Uterus (tissue), 2 donors: ENCODE measurements around the gene C16orf89.
"Not testable (repeated sequence)": the region's sequence is repeated elsewhere in the genome, so short reads cannot be mapped to it uniquely, and the experiment has no call there.

ENCODE experiments used
- POLR2A ChIP-seq, 2 donors: fragments of 450-650 bp; IDR thresholded peaks; one replicate each; pipeline ENCODE4 v1.6.1; 2016; ENCODE audit warnings: antibody characterized with exemption in 2 of 2, mild to moderate bottlenecking in 1 of 2, moderate library complexity in 1 of 2
- TF ChIP-seq, protein P1 (sequence below), 4 experiments: fragments of 200-600 bp in 2 of 4; fragments of 450-650 bp in 2 of 4; sonication (generic) in 2 of 4; IDR thresholded peaks; one replicate each; pipeline ENCODE4 v1.5.1; 2016 to 2019; ENCODE audit warnings: antibody characterized with exemption in 4 of 4, mild to moderate bottlenecking in 2 of 4, moderate library complexity in 1 of 4

DNA sequence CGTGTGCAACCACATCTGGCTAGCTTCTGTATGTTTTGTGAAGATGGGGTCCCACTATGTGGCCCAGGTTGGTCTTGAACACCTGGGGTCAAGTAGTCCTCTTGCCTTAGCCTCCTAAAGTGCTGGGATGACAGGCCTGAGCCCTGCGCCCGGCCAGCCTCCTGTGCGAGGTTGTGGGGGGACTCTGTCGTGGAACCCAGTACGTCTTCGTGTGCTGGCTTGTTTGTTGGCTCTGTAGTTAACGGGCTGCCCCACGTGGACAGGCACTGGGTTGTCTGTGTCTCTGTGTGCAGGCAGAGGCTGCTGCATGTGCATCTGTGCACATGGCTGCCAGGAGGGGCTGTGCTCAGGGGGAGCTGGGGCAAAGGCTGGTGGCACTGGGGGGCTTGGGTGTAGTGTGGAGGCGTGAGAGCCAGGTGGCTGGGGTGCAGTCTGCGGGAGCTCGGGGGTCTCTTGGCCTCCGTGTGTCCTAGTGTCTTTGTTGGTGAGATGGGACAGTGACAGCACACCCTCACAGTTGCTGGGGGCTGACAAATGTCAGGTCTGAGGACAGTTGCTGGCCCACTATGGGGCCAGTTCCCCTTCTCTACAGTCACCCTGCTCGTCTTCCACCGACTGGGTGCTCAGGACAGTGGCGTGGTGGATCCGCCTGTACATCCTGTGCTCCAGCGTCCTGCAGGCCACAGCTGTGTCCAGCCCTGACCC is 22.5 kb upstream of the C16orf89 start:
- TF ChIP-seq, protein P1, sequence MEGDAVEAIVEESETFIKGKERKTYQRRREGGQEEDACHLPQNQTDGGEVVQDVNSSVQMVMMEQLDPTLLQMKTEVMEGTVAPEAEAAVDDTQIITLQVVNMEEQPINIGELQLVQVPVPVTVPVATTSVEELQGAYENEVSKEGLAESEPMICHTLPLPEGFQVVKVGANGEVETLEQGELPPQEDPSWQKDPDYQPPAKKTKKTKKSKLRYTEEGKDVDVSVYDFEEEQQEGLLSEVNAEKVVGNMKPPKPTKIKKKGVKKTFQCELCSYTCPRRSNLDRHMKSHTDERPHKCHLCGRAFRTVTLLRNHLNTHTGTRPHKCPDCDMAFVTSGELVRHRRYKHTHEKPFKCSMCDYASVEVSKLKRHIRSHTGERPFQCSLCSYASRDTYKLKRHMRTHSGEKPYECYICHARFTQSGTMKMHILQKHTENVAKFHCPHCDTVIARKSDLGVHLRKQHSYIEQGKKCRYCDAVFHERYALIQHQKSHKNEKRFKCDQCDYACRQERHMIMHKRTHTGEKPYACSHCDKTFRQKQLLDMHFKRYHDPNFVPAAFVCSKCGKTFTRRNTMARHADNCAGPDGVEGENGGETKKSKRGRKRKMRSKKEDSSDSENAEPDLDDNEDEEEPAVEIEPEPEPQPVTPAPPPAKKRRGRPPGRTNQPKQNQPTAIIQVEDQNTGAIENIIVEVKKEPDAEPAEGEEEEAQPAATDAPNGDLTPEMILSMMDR (IDR thresholded peaks at IDR 0.05) = not testable (repeated sequence)
- not testable (repeated sequence) for TF ChIP-seq POLR2A (IDR thresholded peaks at IDR 0.05)
